Left forelimb (tissue), 1 donor: ENCODE results near the gene OLIG1.

Source experiments
- DNase-seq: peaks from one replicate; pipeline ENCODE4 v3.0.0-alpha.2; 2018; ENCODE audit warnings: low spot score

OLIG1 gene

DNA sequence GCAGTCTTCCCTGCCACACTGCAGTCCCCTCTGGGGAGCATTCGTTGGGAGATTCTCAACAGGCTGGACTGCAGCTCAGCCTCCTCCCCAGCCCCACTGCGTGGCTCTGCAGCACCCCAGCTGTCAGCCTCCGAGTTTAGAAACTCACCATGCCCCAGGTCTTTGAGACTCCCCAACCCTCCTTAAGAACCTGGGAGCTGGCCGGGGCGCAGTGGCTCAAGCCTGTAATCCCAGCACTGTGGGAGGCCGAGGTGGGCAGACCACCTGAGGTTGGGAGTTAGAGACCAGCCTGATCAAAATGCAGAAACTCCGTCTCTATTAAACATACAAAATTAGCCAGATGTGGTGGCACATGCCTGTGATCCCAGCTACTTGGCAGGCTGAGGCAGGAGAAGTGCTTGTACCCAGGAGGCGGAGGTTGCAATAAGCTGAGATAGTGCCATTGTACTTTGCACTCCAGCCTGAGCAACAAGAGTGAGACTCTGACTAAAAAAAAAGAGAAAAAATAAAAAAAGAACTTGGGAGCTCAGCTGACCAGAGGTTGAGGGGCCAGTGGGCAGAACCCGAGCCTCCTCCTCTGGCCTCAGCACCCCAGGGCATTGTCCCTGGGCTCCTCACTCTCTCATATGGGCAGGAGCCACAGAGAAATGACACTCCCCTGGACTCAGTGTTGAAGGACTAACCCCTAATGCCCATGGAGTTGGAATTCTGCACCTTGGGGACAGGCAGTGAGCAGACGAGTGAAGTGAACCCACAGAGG lies 38.6 kb upstream of the OLIG1 start:
- no peak for DNase-seq

DNA sequence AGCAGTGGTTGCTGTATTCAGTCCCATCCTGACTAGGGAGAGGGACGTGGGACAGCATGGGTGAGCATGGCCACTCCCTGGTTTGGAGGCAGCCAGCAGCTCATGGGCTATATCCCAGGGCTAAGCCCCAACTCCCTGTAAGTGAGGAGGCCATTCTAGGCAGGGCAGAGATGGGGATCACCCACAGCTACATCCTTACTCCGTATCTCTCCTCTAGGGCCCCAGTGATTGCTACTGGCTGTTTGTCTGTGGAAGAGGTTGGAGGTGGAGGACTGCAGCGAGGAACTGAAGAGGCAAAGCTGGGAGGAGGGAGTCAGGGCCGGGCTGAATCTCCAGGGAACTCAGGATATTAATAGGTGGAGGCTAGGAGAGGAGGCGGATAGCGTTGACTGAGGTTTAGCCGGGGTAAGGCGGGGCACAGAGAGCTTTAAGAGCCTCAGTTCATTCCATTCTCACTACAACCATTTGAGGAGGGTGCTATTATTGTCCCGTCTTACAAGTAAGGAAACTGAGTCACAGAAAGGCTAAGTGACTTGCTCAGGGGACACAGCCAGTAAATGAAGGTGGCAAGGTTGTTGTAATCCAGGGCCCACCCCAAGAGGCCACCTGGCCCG lies 37.4 kb upstream of the OLIG1 start:
- DNase-seq = no peak

DNA sequence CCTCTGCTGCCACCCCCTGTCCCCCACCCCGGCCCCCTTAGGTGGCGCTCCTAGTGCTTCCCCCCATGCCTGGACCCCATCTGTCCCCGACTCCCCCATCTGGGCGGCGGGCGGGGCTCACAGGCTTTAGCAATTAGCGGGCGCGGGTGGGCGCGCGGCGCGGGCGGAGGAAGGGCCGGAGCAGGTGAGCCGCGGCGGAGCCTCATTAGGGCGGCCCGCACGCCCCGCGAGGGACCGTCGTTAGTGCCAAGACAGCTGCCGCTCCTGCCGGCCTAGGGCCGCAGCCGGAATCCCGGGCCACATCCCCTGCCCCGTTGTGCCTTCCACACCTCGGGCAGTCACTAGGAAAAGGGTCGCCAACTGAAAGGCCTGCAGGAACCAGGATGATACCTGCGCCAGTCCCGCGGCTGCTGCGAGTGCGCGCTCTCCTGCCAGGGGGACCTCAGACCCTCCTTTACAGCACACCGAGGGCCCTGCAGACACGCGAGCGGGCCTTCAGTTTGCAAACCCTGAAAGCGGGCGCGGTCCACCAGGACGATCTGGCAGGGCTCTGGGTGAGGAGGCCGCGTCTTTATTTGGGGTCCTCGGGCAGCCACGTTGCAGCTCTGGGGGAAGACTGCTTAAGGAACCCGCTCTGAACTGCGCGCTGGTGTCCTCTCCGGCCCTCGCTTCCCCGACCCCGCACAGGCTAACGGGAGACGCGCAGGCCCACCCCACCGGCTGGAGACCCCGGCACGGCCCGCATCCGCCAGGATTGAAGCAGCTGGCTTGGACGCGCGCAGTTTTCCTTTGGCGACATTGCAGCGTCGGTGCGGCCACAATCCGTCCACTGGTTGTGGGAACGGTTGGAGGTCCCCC lies 36.6 kb upstream of the OLIG1 start:
- DNase-seq = no peak

DNA sequence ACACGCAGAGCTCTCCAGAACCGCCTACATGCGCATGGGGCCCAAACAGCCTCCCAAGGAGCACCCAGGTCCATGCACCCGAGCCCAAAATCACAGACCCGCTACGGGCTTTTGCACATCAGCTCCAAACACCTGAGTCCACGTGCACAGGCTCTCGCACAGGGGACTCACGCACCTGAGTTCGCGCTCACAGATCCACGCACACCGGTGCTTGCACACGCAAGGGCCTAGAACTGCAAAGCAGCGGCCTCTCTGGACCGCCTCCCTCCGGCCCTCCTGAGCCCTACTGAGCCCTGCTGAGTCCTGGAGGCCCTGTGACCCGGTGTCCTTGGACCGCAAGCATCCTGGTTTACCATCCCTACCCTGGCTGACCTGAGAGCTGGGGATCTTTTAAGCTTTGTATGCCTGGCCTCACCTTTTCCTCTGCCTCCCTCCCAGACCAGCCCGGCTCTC lies 36.0 kb upstream of the OLIG1 start:
- no peak for DNase-seq

DNA sequence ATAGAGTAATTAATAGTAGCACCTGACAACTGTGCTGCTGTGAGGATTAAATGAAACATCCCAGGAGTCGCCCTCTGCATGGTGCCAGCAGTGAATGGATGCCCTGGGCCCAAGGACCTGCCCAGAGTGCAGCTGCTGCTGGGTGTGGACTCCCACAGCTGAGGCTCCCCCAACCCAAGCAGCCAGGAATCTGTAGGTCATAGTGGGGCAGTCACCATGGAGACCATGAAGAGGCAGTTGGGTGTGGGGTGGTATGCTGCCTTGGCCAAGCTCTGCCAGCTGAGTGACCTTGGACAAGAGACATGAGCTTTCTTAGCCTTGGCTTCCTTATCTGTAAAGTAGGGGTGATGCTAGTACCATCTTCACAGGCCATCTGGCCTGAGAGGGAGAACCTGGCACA lies 34.8 kb upstream of the OLIG1 start:
- DNase-seq = no peak

DNA sequence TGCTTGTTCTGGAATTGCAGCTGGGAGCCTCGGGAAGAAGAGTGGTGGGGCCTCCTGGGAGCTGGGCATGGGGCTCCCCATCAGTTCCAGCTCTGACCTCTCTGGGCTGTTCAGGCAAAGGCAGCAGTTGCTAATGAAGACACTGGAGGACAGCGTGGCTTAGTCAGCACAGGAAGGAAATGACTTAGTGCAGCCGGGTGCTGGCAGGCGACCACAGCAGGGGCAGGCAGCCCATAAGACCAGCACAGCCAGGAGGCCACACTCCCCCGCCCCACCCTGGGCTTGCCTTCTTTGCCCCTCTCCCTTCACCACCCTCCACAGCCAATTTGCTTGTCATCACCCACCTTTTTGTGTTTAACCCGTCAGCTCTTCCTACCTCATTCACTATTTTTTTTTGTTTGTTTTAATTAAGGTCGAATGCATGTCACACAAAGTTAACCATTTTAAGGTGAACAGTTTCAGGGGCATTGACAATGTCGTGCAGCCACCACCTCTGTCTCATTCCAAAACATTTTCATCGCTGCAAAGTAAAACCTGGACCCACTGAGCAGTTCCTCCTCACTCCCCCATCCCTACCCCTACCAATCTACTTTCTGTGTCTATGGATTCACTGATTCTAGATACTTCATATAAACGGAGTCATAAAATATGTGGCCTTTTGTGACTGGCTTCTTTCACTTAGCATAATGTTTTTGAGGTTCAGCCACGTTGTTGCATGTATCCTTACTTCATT lies 33.3 kb upstream of the OLIG1 start:
- no peak for DNase-seq

DNA sequence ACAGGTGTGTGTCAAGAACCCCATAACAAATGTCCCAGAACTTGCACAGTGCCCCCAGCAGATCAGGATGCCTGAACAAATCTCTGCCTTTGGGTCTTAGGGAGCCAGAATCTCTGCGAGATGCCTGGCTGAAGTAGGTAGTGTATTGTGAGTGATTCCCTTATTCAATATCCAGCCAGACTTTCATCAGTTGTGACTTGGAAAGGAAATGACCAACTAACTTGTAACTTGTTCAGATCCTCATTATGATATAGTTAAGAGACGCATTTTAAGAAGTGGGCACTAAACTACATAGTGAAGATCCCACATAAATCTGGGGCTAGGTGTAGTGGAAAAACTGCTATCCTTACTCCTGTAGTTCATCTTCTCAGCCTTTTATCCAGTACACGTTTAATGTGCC lies 32.4 kb upstream of the OLIG1 start:
- no peak for DNase-seq

DNA sequence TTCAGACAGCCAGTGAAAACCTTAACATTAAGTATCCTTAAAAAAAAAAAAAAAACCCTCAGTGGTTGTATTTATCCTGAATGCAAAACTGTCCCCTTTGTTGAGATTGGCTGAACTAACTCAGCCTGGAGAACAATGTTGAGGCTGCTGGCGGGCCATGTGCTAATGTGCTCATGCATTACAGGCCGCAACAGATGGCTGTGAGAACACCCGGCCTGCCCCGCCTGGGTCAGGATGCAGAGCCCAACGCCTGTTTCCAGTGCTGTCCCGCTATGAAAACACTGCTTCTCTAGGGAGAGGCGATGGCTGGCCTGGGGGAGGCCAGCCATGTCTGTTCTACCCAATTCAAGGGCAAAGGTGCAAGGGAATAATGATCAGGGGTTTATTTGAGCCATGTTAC lies 30.4 kb upstream of the OLIG1 start:
- DNase-seq = no peak

DNA sequence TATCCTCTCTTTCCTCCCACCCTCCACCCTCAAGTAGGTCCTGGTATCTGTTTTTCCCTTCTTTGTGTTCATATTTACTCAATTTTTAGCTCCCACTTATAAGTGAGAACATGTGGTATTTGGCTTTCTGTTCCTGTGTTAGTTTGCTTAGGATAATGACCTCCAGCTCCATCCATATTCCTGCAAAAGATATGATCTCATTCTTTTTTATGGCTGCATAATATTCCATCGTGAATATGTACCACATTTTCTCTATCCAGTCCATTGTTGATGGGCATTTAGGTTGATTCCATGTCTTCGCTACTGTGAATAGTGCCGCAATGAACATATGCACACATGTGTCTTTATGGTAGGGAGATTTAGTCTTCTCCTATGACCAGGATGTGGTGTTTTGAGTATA lies 29.7 kb upstream of the OLIG1 start:
- DNase-seq = no peak

DNA sequence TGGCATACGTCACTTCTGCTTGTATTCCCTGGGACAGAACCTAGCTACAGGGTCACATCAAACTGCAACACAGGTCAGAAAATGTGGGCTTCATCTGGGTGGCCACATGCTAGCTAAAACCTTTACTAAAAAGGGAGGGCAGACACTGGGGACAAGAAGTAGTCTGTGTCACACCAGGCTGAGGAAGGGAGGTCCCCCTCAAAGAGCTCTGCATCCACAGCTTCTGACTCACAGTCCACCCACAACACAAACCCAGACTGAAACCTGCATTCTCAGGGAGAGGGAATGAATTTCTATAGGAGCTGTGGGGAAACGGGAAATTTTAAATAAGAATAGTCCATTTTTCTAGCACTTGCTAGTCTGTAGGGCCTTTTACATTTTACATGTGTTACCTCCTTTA lies 28.0 kb upstream of the OLIG1 start:
- DNase-seq = no peak

DNA sequence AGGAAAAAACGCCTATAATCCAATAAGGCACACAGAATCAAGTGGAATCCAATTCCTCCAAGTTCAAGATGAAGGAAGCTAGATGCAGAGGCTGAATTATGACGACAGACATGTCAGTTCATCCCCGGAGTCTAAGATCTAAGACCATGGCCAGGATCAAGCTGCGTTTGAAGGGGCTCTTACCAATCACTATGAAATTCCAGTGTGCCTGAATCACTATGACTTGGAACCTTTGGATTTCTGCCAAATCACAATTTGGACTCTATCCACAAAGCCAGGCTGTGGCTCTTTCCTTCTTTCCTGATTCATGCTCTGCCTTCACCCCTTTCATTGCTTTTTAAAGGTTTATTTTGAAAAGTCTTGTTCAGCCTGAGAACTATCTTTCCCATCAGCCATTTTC lies 27.1 kb upstream of the OLIG1 start:
- DNase-seq = no peak

DNA sequence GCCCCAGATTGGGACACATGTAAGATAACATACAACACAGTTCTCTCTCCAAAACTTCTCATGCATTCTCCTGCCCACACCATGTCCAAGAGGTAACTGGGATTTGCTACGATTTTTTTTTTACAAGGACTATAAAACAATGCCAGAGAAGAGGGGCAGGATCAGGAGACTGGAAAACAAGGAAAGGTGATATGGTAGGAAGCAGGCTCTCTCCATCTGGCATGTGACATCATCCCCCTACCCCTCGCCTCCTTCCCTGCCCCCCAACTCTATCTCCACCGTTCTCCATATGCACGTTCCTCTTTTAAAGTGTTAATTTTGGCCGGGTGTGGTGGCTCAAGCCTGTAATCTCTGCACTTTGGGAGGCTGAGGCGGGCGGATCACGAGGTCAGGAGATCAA lies 23.5 kb upstream of the OLIG1 start:
- no peak for DNase-seq

DNA sequence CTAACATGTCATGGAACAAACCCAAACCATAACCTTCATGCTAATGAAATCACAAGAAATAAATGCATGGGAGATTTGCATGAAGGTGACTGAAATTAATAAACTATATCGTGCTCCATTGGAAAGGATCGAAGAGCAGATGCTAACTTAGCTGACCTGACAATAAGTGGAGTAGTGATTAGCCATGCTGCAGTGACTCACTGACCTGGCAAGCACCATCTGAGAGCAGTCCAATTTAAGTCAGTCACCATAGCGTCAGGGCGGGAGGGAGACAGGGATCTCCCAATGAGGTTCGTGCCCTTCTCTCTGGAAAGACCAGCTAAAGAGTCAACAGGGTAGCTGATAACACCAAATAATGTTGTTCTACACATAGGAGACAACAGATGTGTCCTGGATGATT lies 22.7 kb upstream of the OLIG1 start:
- no peak for DNase-seq

DNA sequence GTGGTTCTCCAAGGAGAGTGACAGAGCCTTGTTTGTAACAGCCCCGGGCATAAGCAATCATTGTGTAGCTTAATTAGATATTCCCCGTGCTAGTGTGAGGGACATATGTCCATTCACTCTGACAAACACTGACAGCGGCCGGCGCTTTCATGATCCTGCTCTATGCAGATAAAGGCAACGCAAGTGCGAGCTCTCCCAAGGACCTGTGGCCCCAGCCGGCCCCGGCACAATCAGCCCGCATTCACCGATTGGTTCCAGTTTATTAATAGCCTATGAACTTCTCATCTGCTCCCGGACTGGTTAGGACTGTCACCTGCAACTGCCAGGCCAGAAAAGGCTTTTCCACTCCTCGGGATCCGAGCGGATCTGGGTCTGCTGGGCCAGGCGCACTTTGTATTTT lies 18.0 kb upstream of the OLIG1 start:
- DNase-seq = no peak

DNA sequence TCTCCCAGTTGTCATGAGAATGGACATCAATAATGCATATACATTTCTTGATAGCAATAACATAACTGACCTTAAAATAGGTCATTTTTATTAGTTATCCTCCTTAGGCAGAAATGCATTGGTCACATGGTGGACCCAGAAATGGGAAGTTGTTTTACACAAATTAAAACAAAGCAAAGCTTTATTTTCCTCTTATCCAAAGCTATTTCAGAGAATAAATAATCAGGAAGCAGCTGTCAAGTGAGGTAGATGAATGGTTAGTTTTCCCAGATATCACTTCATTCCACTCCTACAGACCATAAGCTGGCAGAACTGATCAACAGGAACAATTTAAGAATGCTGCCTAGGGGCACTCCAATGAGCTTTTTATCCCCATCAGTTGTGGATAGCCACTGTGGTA lies 16.0 kb upstream of the OLIG1 start:
- no peak for DNase-seq

DNA sequence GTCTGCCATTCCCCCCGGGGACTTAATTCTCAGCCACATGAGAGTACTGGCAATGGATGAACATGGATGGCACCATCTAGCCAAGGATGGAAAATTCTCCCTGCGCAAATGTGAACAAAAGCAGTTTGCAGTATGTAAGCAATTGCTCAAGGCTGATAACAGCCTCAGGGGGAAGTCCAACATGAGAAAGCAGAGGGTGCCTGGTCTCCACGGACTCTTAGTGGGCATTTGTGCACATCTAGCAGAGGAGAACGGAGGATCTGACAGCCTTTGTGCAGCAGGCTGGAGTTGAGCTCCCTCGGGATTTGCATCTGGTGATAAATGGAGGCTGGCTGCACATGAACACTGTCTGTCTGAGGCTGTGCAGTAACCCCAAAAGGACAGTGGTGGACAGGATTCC lies 13.9 kb upstream of the OLIG1 start:
- DNase-seq = no peak

DNA sequence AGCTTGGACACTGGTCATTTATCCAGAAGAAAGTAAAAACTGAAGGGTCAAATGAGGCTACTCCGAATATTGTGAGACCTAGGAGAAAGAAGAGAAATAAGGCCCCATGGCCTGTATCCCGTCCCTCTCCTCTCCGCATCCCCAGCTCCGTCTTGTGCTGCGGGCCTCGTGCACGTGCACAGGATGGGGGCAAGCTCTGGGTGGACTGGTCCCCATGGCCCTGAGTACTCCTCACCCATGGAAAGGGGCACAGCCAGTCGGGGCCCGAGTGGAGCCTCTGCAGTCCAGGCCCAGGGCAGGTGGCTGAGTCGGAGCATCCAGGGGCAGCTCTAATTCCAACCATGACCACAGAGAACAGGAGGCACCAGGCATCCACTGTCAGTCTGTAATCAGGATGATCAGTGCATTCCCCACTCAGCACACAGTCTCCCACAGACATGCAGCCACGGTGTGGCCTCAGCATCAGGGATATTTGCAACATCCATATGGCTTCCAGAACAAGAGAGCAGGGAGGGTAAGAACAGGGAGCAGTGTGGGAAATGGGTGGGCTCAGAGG lies 12.5 kb upstream of the OLIG1 start:
- DNase-seq = no peak

DNA sequence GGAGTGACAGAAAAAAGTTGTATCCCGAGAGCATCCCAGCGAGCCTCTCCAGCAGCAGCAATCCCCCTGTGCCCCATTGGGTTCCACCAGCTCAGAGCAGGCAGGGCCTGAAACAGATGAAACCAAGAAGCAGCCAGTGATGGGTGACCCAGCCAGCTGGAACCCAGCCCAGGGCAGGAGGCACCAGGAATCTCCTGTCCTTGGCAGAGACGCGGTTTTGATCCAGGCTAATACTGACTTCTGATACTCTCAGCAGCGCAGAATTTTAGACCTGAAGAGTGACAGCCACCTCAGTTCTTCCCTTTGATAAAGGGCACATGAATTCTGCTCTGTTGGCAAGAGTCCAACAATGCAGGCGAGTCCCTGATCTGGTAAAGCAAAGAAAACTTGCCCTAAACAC lies 11.4 kb upstream of the OLIG1 start:
- DNase-seq = no peak

DNA sequence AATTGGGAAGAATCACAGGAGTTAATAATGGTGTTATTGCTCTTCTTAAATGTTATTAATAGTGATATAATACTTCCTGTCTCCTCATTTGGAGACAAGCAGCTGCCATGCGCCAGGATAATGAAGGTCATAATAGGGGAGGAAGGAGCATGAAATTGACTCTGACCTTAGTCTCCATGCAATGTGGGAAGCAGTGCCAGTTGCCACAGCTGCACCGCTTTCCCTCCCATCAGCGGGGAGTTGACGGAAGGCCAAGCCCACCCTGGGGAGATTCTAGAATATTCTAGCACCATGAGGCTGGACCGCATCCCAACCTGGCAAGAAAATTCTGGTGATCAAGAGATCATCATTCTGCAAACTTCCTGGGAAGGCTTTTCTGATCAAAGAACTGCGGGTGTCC lies 11.0 kb upstream of the OLIG1 start:
- DNase-seq = no peak

DNA sequence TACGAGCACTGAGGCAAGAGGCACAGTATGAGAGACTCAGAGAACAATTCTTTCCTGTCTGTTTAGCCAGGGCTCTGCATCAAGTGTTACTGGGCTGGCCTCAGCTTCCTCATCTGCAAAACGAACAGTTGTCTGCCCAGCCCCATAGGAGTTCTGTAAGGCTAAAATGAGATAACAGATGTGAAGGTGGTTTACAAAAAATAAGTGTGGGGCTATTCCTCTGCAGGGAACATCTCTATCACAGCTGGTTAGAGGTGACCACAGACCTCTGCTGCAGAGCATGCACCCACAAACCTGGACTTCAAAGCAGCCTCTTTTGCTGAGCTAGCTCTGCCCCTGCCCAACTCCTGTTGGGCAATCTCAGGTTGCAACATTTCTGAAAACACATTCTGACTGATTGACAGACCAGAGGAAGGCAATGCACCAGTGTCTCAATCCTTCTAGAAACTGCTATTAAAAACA lies 10.5 kb upstream of the OLIG1 start:
- DNase-seq = no peak

DNA sequence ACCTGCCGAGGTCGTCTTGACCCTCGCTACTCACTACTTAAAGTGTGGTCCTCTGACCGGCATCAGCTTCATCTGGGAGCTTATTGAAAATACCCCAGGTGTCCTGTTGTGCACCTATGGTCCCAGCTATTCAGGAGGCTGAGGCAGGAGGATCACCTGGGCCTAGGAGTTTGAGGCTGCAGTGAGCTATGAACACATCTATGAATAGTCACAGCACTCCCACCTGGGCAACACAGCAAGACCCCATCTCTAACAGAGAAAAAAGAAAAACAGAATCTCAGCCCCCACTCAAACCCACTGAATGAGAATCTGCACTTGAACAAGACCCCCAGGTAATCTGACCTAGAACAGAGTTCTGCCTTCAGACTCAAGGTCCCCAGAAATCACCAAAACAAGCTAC lies 8.7 kb upstream of the OLIG1 start:
- DNase-seq = no peak

DNA sequence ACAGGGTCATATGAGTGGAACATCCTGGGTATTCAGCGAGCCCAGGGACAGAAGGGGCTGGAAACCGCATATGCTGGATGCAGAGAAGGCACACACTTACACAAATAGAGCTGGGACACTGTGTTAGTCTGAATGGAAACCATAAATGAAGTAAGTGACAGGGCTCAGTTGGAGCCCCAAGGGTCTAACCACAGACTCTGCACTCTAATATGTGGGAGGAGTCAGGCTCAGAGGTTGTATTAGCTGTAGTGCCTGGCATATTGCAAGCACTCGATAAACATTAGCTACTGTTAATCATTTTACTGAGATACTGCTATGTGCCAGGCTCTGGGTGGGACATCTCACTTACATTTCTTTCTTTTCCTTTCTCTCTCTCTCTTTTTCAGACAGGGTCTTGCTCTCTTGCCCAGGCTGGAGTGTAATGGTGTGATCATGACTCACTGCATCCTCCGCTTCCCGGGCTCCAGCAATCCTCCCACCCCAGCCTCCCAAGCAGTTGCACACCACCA lies 6.5 kb upstream of the OLIG1 start:
- DNase-seq = no peak
